HUES48 (cell line): ENCODE measurements around the gene SDF2L1.

Experiments used
- H3K27ac ChIP-seq: one replicate; pipeline ENCODE4 v1.7.0; 2013; ENCODE audit warnings: low read depth, low read length, inconsistent platforms
- H3K27me3 ChIP-seq: 2 replicates; pipeline ENCODE4 v1.6.1; 2013; ENCODE audit warnings: mild to moderate bottlenecking, low read length; ENCODE audit not compliant: control insufficient read depth, insufficient read depth
- H3K36me3 ChIP-seq: 2 replicates; pipeline ENCODE4 v1.6.1; 2013; ENCODE audit warnings: low read length; ENCODE audit not compliant: control insufficient read depth, insufficient read depth
- H3K4me1 ChIP-seq: 2 replicates; pipeline ENCODE4 v1.6.1; 2013; ENCODE audit warnings: mild to moderate bottlenecking, low read length; ENCODE audit not compliant: control insufficient read depth, insufficient read depth
- H3K4me3 ChIP-seq: 2 replicates; pipeline ENCODE4 v1.5.1; 2013; ENCODE audit warnings: mild to moderate bottlenecking, low read depth, low read length
- H3K9ac ChIP-seq: 2 replicates; pipeline ENCODE4 v1.6.1; 2013; ENCODE audit warnings: mild to moderate bottlenecking, low read depth, low read length, moderate library complexity
- H3K9me3 ChIP-seq: 2 replicates; pipeline ENCODE4 v1.6.1; 2013; ENCODE audit warnings: low read length; ENCODE audit not compliant: control insufficient read depth, insufficient read depth

SDF2L1 gene

GRCh38 chr22:21657020-21657359 lies 14.9 kb downstream of the SDF2L1 start:
- H3K27ac ChIP-seq, result peak overlapping the region; percentile 62
- no peak overlapping the region for H3K9ac ChIP-seq

GRCh38 chr22:21657360-21658032 lies 15.4 kb downstream of the SDF2L1 start:
- Histone ChIP-seq H3K27me3 (no peaks in the 10 kb centered on the region), H3K4me3 (peak overlapping the region; percentile 63), H3K9ac (0 out of 2 replicates have a peak overlapping the region, but pooled peaks have one; percentile 12), H3K9me3 (no peaks in the 10 kb centered on the region), H3K27ac (peak overlapping the region; percentile 62), H3K4me1 (peaks cover 4% of the 10 kb centered on the region), H3K36me3 (peaks cover 17% of the 10 kb centered on the region)

More at GRCh38 chr22:21657020-21657359, 14.9 kb downstream of the SDF2L1 start:
- no peaks in the 10 kb centered on the region for H3K27me3 ChIP-seq
- peaks cover 4% of the 10 kb centered on the region for H3K4me1 ChIP-seq
- H3K36me3 ChIP-seq, result peaks cover 17% of the 10 kb centered on the region
- H3K9me3 ChIP-seq, result no peaks in the 10 kb centered on the region
- peak overlapping the region; percentile 63 for H3K4me3 ChIP-seq

GRCh38 chr22:21659864-21660525 lies 17.9 kb downstream of the SDF2L1 start:
- Histone ChIP-seq H3K9me3 (no peaks in the 10 kb centered on the region), H3K4me1 (no peaks in the 10 kb centered on the region; the same call in 1 of the 2 replicates), H3K9ac (no peak overlapping the region), H3K27ac (no peak overlapping the region), H3K27me3 (no peaks in the 10 kb centered on the region), H3K4me3 (no peak overlapping the region), H3K36me3 (no peaks in the 10 kb centered on the region)

GRCh38 chr22:21660904-21661303 lies 18.8 kb downstream of the SDF2L1 start:
- H3K36me3 ChIP-seq, result no peaks in the 10 kb centered on the region
- no peaks in the 10 kb centered on the region; the same call in 1 of the 2 replicates for H3K4me1 ChIP-seq
- H3K9ac ChIP-seq, result no peak overlapping the region
- H3K27ac ChIP-seq, result no peak overlapping the region
- H3K27me3 ChIP-seq, result no peaks in the 10 kb centered on the region
- no peak overlapping the region for H3K4me3 ChIP-seq
- no peaks in the 10 kb centered on the region for H3K9me3 ChIP-seq

GRCh38 chr22:21661991-21662390 lies 19.9 kb downstream of the SDF2L1 start:
- Histone ChIP-seq H3K36me3 (no peaks in the 10 kb centered on the region), H3K27ac (no peak overlapping the region), H3K4me1 (no peaks in the 10 kb centered on the region; the same call in 1 of the 2 replicates)

GRCh38 chr22:21663738-21664137 lies 21.6 kb downstream of the SDF2L1 start:
- no peak overlapping the region for H3K9ac ChIP-seq
- H3K4me3 ChIP-seq, result no peak overlapping the region
- H3K27ac ChIP-seq, result no peak overlapping the region
- no peaks in the 10 kb centered on the region for H3K4me1 ChIP-seq
- H3K36me3 ChIP-seq, result no peaks in the 10 kb centered on the region
- no peaks in the 10 kb centered on the region for H3K27me3 ChIP-seq
- H3K9me3 ChIP-seq, result no peaks in the 10 kb centered on the region

More at GRCh38 chr22:21661991-21662390, 19.9 kb downstream of the SDF2L1 start:
- Histone ChIP-seq H3K4me3 (no peak overlapping the region), H3K9me3 (no peaks in the 10 kb centered on the region), H3K9ac (no peak overlapping the region), H3K27me3 (no peaks in the 10 kb centered on the region)

- Histone ChIP-seq H3K4me1 (no peaks in the 10 kb centered on the region), H3K27ac (peak overlapping the region; percentile 90), H3K36me3 (peaks cover 3% of the 10 kb centered on the region; the same call in 1 of the 2 replicates), H3K9me3 (no peaks in the 10 kb centered on the region), H3K9ac (no peak overlapping the region), H3K27me3 (no peaks in the 10 kb centered on the region), H3K4me3 (peak overlapping the region; percentile 91)
Observed at GRCh38 chr22:21665047-21665851, 23.1 kb downstream of the SDF2L1 start.

- Histone ChIP-seq H3K36me3 (peaks cover 17% of the 10 kb centered on the region), H3K9me3 (no peaks in the 10 kb centered on the region), H3K4me3 (peak overlapping the region; percentile 91), H3K27me3 (no peaks in the 10 kb centered on the region), H3K9ac (no peak overlapping the region), H3K4me1 (no peaks in the 10 kb centered on the region), H3K27ac (no peak overlapping the region)
Observed at GRCh38 chr22:21666786-21667185, 24.7 kb downstream of the SDF2L1 start.

GRCh38 chr22:21669026-21669425 lies 26.9 kb downstream of the SDF2L1 start:
- Histone ChIP-seq H3K27me3 (no peaks in the 10 kb centered on the region), H3K27ac (no peak overlapping the region), H3K4me1 (no peaks in the 10 kb centered on the region), H3K4me3 (no peak overlapping the region), H3K36me3 (peaks cover 36% of the 10 kb centered on the region), H3K9ac (no peak overlapping the region), H3K9me3 (no peaks in the 10 kb centered on the region)

GRCh38 chr22:21672107-21672629 lies 30.1 kb downstream of the SDF2L1 start:
- Histone ChIP-seq H3K4me3 (no peak overlapping the region), H3K36me3 (peaks cover 53% of the 10 kb centered on the region), H3K4me1 (no peaks in the 10 kb centered on the region), H3K27ac (no peak overlapping the region), H3K27me3 (no peaks in the 10 kb centered on the region), H3K9me3 (no peaks in the 10 kb centered on the region), H3K9ac (no peak overlapping the region)
